H1 (cell line): Measurements from ENCODE around the gene SNAPC2. TPM values are rescaled to one million over a fixed set of nuclear protein-coding genes. Genes with fewer than 3 reads are reported as not detected.

ENCODE experiments used
- CTCF ChIA-PET: fragments of 300-600 bp; sonication (Branson Sonifier 250); formaldehyde crosslinking; loops from one replicate; lab custom pipeline; 2021; ENCODE audit not compliant: partially characterized antibody; lab: Charles Lee
- POLR2A ChIA-PET: fragments of 300-600 bp; sonication (Branson Sonifier 250); formaldehyde crosslinking; loops from one replicate; lab custom pipeline; 2021; ENCODE audit warnings: inconsistent platforms; ENCODE audit not compliant: partially characterized antibody; lab: Charles Lee
- DNase-seq, 2 experiments: peaks; one replicate each; pipeline versions ENCODE4 v3.0.0 to v3.0.0-alpha.2; 2010 to 2022; ENCODE audit warnings: low spot score in 2 of 2, low read depth in 1 of 2, mixed read lengths in 1 of 2
- FAIRE-seq: peaks from 2 replicates; lab custom pipeline; 2011; peaks lifted over from hg19 to GRCh38; lab: Jason Lieb, UNC
- H2AFZ ChIP-seq: 2 replicates; pipeline ENCODE4 v1.8.1; 2012; ENCODE audit warnings: low read length, inconsistent platforms
- H2AK5ac ChIP-seq: 2 replicates; pipeline ENCODE4 v1.6.1; 2013; ENCODE audit warnings: low read depth, low read length
- H2BK120ac ChIP-seq: replicated peaks from 2 replicates; pipeline ENCODE3; 2013; ENCODE audit warnings: low read depth, low read length, inconsistent platforms
- H2BK12ac ChIP-seq: 2 replicates; pipeline ENCODE4 v1.6.1; 2013; ENCODE audit warnings: low read depth, low read length
- H2BK15ac ChIP-seq: 2 replicates; pipeline ENCODE4 v1.6.1; 2013; ENCODE audit warnings: low read length
- H2BK20ac ChIP-seq: 2 replicates; pipeline ENCODE4 v1.6.1; 2013; ENCODE audit warnings: low read length
- H2BK5ac ChIP-seq: 2 replicates; pipeline ENCODE4 v1.6.1; 2013; ENCODE audit warnings: low read depth, low read length
- H3K14ac ChIP-seq: 2 replicates; pipeline ENCODE4 v1.6.1; 2013; ENCODE audit warnings: inconsistent platforms; ENCODE audit not compliant: insufficient read length
- H3K18ac ChIP-seq: 2 replicates; pipeline ENCODE4 v1.6.1; 2013; ENCODE audit warnings: low read length; ENCODE audit errors: extremely low read depth
- H3K23ac ChIP-seq: 2 replicates; pipeline ENCODE4 v1.6.1; 2013; ENCODE audit warnings: inconsistent platforms; ENCODE audit not compliant: insufficient read length
- H3K23me2 ChIP-seq: 2 replicates; pipeline ENCODE4 v1.6.1; 2013; ENCODE audit warnings: low read depth, low read length
- H3K27ac ChIP-seq: 2 replicates; pipeline ENCODE4 v1.6.1; 2011; ENCODE audit warnings: low read depth, low read length, inconsistent platforms
- H3K27me3 ChIP-seq, 4 experiments: replicated peaks in 1 of 4; 1 replicate in 1 of 4; 2 replicates in 3 of 4; pipeline versions ENCODE4 v1.6.1 to v1.8.1; 2011 to 2013; ENCODE audit warnings: low read length in 3 of 4, mild to moderate bottlenecking in 3 of 4, inconsistent platforms in 2 of 4, mixed read lengths in 2 of 4, moderate library complexity in 1 of 4; ENCODE audit not compliant: control insufficient read depth in 3 of 4, insufficient read depth in 3 of 4; ENCODE audit errors: extremely low read depth in 1 of 4
- H3K36me3 ChIP-seq, 4 experiments: 2 replicates each; pipeline versions ENCODE4 v1.6.1 to v1.8.1; 2011 to 2013; ENCODE audit warnings: mild to moderate bottlenecking in 4 of 4, low read length in 3 of 4, moderate library complexity in 2 of 4, control low read depth in 1 of 4, inconsistent platforms in 1 of 4; ENCODE audit not compliant: insufficient read depth in 4 of 4, control insufficient read depth in 2 of 4
- H3K4ac ChIP-seq: replicated peaks from 2 replicates; pipeline ENCODE3; 2013; ENCODE audit warnings: low read length, low read depth, mixed read lengths, inconsistent platforms; ENCODE audit not compliant: insufficient read length
- H3K4me1 ChIP-seq, 4 experiments: replicated peaks in 1 of 4; 1 replicate in 1 of 4; 2 replicates in 3 of 4; pipeline versions ENCODE4 v1.6.1 to v1.8.1; 2011 to 2013; ENCODE audit warnings: low read length in 3 of 4, inconsistent platforms in 2 of 4, mixed read lengths in 1 of 4; ENCODE audit not compliant: insufficient read depth in 4 of 4, control insufficient read depth in 3 of 4
- H3K4me2 ChIP-seq, 2 experiments: 2 replicates each; pipeline versions ENCODE4 v1.6.1 to v1.8.1; 2011 to 2013; ENCODE audit warnings: low read depth in 2 of 2, low read length in 2 of 2, control low read depth in 1 of 2, inconsistent platforms in 1 of 2, mild to moderate bottlenecking in 1 of 2; ENCODE audit not compliant: insufficient read depth in 1 of 2
- H3K4me3 ChIP-seq, 4 experiments: fragments of 200-600, 300-600 bp in 1 of 4; sonication (generic), shearing (Covaris generic), sonication (Bioruptor Twin) in 1 of 4; 2 replicates each; pipeline versions ENCODE4 v1.5.1 to v1.8.1; 2011 to 2016; ENCODE audit warnings: low read length in 4 of 4, low read depth in 3 of 4, control low read depth in 2 of 4, inconsistent platforms in 2 of 4, mild to moderate bottlenecking in 2 of 4, mixed read lengths in 1 of 4, moderate library complexity in 1 of 4; ENCODE audit not compliant: insufficient read depth in 2 of 4; ENCODE audit errors: extremely low read depth in 1 of 4
- H3K56ac ChIP-seq: replicated peaks from 2 replicates; pipeline ENCODE3; 2013; ENCODE audit warnings: low read depth, mild to moderate bottlenecking, mixed read lengths, low read length, inconsistent platforms; ENCODE audit not compliant: insufficient read length
- H3K79me1 ChIP-seq: 2 replicates; pipeline ENCODE4 v1.6.1; 2013; ENCODE audit warnings: low read depth, low read length, control low read depth
- H3K79me2 ChIP-seq, 2 experiments: 2 replicates each; pipeline versions ENCODE4 v1.6.1 to v1.8.1; 2012 to 2013; ENCODE audit warnings: low read length in 2 of 2, mild to moderate bottlenecking in 2 of 2, inconsistent platforms in 1 of 2; ENCODE audit not compliant: insufficient read depth in 2 of 2, control insufficient read depth in 1 of 2
- H3K9ac ChIP-seq, 4 experiments: replicated peaks in 1 of 4; 1 replicate in 1 of 4; 2 replicates in 3 of 4; pipeline versions ENCODE4 v1.6.1 to v1.8.1; 2011 to 2013; ENCODE audit warnings: low read depth in 3 of 4, low read length in 3 of 4, control low read depth in 2 of 4, mild to moderate bottlenecking in 2 of 4, moderate library complexity in 2 of 4, inconsistent platforms in 1 of 4; ENCODE audit errors: extremely low read depth in 1 of 4
- H3K9me3 ChIP-seq, 2 experiments: 2 replicates each; pipeline versions ENCODE4 v1.6.1 to v1.8.1; 2012 to 2013; ENCODE audit warnings: mild to moderate bottlenecking in 2 of 2, moderate library complexity in 2 of 2, control low read depth in 1 of 2, inconsistent platforms in 1 of 2, low read depth in 1 of 2, low read length in 1 of 2, mixed read lengths in 1 of 2; ENCODE audit not compliant: insufficient read depth in 2 of 2
- H4K20me1 ChIP-seq, 2 experiments: replicated peaks in 1 of 2; 2 replicates each; pipeline versions ENCODE3 to v1.8.1; 2011 to 2013; ENCODE audit warnings: inconsistent platforms in 2 of 2, low read length in 2 of 2, mild to moderate bottlenecking in 1 of 2; ENCODE audit not compliant: insufficient read depth in 2 of 2, control insufficient read depth in 1 of 2
- H4K5ac ChIP-seq: 2 replicates; pipeline ENCODE4 v1.6.1; 2013; ENCODE audit warnings: low read length, low read depth, mixed read lengths, inconsistent platforms; ENCODE audit not compliant: insufficient read length
- H4K8ac ChIP-seq: 2 replicates; pipeline ENCODE4 v1.8.0; 2013; ENCODE audit warnings: mild to moderate bottlenecking, moderate library complexity, low read length, inconsistent platforms; ENCODE audit not compliant: insufficient read depth; ENCODE audit errors: extremely low read depth
- H4K91ac ChIP-seq: replicated peaks from 2 replicates; pipeline ENCODE3; 2013; ENCODE audit warnings: low read length, mixed read lengths, inconsistent platforms; ENCODE audit not compliant: insufficient read length
- KDM4A ChIP-seq: IDR thresholded peaks from one replicate; pipeline ENCODE4 v1.7.1; 2012; ENCODE audit warnings: low read depth, mild to moderate bottlenecking, moderate library complexity, low read length, inconsistent platforms; ENCODE audit not compliant: severe bottlenecking
- NANOG ChIP-seq: IDR thresholded peaks from 2 replicates; pipeline ENCODE4 v1.6.1; 2011; ENCODE audit warnings: low read length, low read depth, mild to moderate bottlenecking, inconsistent platforms; ENCODE audit not compliant: insufficient read depth, poor library complexity, severe bottlenecking
- SUZ12 ChIP-seq: fragments of 200-600 bp; sonication (generic); IDR thresholded peaks from 2 replicates; pipeline ENCODE4 v1.6.1; 2012; ENCODE audit warnings: mild to moderate bottlenecking, inconsistent platforms, low read length, moderate library complexity, mixed read lengths
- WGBS, 2 experiments: shearing (Covaris generic) in 1 of 2; methylation state at CpG; one replicate each; pipeline versions ENCODE4 v1.1.6 to v1.1.7; 2013 to 2015; ENCODE audit warnings: low lambda C conversion rate in 2 of 2, mixed read lengths in 2 of 2, inconsistent platforms in 1 of 2, low coverage in 1 of 2, missing lambda C conversion rate in 1 of 2; ENCODE audit not compliant: insufficient replicate concordance in 2 of 2, insufficient coverage in 1 of 2, insufficient read length in 1 of 2; ENCODE audit errors: extremely low coverage in 1 of 2, missing lambda C conversion rate in 1 of 2; 5-methylcytosine and 5-hydroxymethylcytosine counted together
- polyA plus RNA-seq, 7 experiments: library from polyadenylated mRNA; depleted of rRNA in 3 of 7; stranded (reverse) in 5 of 7; unstranded in 2 of 7; fragments of >200 nt in 5 of 7; fragments of 200-250 nt in 2 of 7; gene quantifications; 1 replicate in 5 of 7; 2 replicates in 1 of 7; 4 replicates in 1 of 7; pipeline versions ENCODE4 v1.2.1 to v1.2.3, GENCODE V29; 2011 to 2013; ENCODE audit warnings: missing spikeins in 2 of 7, mixed read lengths in 2 of 7
- total RNA-seq: library from RNA; stranded (reverse); fragmentation: NEBNext Ultra II Directional; extraction: Animal tissue kit (Norgen Biotek cat#: 25700); gene quantifications from 2 replicates; pipeline ENCODE4 v1.2.1, GENCODE V29; 2021

The SNAPC2 gene
- total and polyA plus RNA-seq, 2 of the 8 experiments (the other 6 are each of a cell fraction or from before 2014, with no cell fraction given) = 18.2 to 20.3 TPM

GRCh38 chr19:7873304-7874075, 46.6 kb upstream of the SNAPC2 start:
- Histone ChIP-seq H3K79me1 (no peaks in the 10 kb centered on the region; the same call in 1 of the 2 replicates), H3K79me2 (no peaks in the 10 kb centered on the region), H2BK5ac (no peak overlapping the region; the same call in 1 of the 2 replicates), H3K18ac (peak overlapping the region; percentile 93), H2BK20ac (no peak overlapping the region), H3K23ac (no peak overlapping the region), H2AK5ac (peak overlapping the region; percentile 93; the same call in 1 of the 2 replicates), H3K56ac (no peak overlapping the region), H3K9me3 (no peaks in the 10 kb centered on the region), H4K8ac (peak overlapping the region; percentile 81), H3K4ac (peak overlapping the region; percentile 32), H2AFZ (no peak overlapping the region), H3K23me2 (peaks cover 15% of the 10 kb centered on the region), H3K4me2 (peak overlapping the region; percentile 89 to 100), H2BK15ac (no peak overlapping the region), H3K9ac (peak overlapping the region; percentile 54 to 67 (median 58)), H2BK12ac (no peak overlapping the region; the same call in 1 of the 2 replicates), H4K20me1 (peaks cover 4% of the 10 kb centered on the region in 2 experiments), H3K4me3 (peak overlapping the region; percentile 67 to 98 (median 70)), H2BK120ac (no peak overlapping the region), H3K27me3 (peaks cover 0 to 7% (median 5%) of the 10 kb centered on the region in 4 experiments; a peak in 3 of 7 replicates), H3K14ac (no peak overlapping the region), H4K91ac (no peak overlapping the region), H4K5ac (no peak overlapping the region), H3K36me3 (no peaks in the 10 kb centered on the region), H3K4me1 (peaks cover 0 to 18% (median 13%) of the 10 kb centered on the region in 4 experiments; a peak in 5 of 7 replicates), H3K27ac (no peak overlapping the region)
- FAIRE-seq = no peak
- ChIA-PET CTCF (interaction anchor here (0.9 to 1.4 kb wide), 5 partner anchors 12 to 44 kb away, joined by 3 to 6 read pairs (median 4); no protein-coding TSS in a partner anchor), POLR2A (interaction anchor here (0.6 to 3.4 kb wide), 8 partner anchors 9 to 235 kb away, joined by 3 to 20 read pairs (median 4); no protein-coding TSS in a partner anchor)
- 0 out of 2 replicates have a peak, but pooled peaks have one; percentile 26 for TF ChIP-seq SUZ12
- TF ChIP-seq KDM4A = peak; percentile 54
- TF ChIP-seq NANOG = no peak
- DNase-seq = peak in 1 of 2 experiments; percentile 61
- 40% methylated on average over 16 of the region's 53 CpGs; no CpG with 5 or more reads in 1 of the 2 experiments for WGBS, 2 experiments
